SKM-1 (cell line): Measurements from ENCODE around the gene ZNF155.
"Not testable (repeated sequence)": the region's sequence is repeated elsewhere in the genome, so short reads cannot be mapped to it uniquely, and the experiment has no call there.

Source experiments
- DNase-seq: peaks from one replicate; lab custom pipeline; 2025; ENCODE audit not compliant: unreplicated experiment; lab: John Stamatoyannopoulos, UW

Gene ZNF155

DNA sequence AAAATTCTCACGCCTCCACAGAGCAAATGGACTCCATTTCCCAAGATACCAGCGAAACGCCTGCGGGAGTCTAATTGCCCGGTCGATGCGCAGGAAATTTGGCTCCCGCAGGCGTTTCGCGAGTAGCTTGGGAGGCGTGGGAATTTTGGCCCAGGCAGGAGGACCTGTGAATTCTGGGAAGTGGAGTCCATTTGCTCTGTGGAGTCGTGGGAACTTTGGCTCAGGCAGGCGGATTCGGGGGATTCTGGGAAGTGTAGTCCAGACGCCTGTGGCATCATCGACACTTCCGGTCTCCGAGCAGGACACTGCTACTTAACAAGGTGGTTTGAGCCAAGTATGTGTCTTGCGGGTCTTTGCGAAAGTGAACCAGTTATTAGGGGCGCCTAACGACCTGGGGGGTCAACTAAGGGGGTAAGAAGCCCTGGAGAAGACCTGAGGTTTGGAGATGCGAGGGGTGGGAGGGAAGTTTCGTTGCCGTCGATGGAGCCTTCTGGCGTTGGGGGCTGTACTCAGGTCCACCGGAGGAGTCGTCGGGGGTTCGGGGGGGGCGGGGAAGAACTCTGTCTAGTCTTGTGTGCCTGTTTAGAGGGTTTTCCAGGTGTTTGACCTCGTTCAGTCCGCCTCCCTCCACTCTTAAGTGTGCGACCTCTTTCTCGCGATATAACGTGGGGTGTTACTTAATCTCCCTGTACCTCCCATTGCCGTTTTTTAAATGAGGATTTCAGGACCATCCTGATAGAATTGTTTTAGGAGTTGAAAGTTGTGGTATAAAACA lies at the start of gene ZNF155:
TSS of gene ZNF155 (plus strand) at position 277 of the 775 bp plus-strand sequence. CDS start 4,356 bp downstream, outside the sequence.
- DNase-seq, result peak; percentile 27

DNA sequence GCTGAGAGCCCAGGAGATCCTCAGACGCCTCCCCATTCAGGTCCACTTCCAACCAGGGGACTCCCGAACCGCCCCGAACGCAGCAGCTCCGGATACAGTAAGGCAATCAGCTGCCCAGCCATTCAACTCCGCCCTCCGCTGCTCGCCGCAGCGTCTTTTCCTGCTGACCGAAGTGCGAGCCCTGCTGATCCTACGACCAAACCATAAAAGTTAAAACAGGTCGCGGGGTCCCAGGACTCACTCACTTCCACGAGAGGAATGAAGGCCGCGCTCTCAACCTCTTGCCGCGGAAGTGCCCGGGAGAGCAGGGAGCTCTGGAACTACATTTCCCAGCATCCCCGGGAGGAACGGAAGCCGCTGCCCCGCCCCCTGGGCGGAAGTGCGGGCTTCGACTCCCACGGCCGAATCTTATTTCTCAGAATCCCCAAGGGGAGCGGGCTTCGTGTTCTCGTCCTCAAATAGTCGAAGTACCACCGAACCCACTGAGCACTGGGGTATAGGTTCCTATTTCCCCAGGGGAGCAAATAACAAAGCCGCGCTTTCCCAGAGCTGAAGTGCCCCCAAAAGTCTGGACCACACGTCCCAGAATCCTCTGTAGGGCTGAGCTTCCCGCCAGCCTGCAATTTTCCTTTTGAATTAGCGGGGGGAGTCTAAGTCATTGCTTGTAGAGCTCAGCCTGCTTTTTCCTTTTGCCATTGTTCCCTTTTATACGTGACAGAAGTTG lies 48.8 kb upstream of the ZNF155 start, which contains the start of gene ZNF45:
TSS of gene ZNF45 (minus strand) at position 298 of the 724 bp plus-strand sequence. CDS start 13,097 bp downstream, outside the sequence.
- peak; percentile 14 for DNase-seq

DNA sequence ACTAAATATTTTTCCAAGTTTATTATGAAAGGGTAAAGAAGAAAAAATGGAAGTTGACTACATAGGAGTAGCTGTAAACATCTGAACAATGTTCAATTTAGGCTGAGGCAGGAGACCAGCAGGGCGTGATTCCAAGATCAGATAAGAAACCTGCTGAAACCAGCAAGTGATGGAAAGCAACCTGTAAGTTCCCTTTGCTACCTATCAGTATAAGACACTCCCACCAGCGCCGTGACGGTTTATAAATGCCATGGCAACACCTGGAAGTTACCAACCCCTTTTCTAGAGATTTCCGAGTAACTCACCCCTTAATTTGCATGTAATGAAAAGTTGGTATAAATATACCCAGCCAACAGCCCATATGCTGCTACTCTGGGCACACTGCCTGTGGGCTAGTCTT lies 47.8 kb upstream of the ZNF155 start:
- DNase-seq, result no peak

DNA sequence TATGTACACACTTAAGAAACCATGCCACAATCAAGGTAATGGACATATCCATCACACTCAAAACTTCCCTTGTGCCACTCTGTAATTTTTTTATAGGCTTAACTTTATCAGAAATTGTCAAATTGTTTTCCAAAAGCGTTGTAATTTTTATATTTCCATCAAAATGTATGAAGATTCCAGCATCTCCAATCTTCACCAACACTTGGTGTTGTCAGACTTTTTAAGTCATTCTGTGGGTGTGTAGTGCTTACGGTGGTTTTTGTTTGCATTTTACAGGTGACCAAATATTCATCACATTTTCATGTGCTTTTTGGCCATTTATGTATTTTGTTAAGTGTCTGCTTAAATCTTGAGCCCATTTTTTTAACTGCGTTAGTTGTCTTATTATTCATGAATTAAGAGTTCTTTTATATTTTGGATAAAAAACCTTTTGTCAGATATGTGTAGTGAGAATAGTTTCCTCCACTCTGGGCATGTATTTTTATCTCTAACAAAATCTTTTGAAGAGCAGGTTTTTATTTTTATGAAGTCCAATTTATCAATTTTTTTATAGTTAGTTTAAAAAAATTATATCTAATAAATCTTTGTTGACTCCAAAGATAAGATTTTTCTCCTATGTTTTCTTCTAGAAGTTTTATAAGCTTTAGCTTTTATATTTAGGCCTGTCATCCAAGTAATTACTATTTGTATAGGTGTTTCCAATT lies 44.3 kb upstream of the ZNF155 start:
- no peak for DNase-seq

DNA sequence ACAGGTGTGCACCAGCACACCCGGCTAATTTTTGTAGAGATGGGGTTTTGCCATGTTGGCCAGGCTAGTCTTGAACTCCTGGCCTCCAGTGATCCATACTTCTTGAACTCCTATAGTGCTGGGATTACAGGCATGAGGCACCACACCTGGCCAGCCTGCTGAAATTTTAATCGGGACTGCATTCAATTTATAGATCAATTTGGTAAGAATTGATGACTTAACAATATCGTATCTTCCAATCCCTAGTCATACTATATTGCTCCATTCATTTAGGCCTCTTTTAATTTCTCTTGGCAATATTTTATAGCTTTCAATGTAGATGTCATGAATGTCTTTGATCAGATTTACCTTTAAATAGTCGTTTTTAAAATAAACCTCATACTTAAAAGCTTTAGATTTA lies 43.3 kb upstream of the ZNF155 start:
- DNase-seq, result no peak

DNA sequence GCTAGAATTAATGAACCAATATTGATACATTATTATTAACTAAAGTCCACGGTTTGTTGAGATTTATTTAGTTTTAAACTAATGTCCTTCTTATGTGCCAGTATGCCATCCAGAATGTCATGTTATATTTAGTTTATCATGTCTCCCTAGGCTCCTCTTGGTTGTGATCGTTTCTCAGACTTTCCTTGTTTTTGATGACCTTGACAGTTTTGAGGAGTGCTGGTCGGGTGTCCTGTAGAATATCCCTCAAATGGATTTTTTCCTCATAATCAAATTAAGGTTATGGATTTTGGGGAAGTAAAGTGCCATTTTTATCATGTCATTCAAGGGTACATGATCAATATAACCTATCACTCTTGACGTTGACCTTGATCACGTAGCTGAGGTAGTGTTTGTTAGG lies 42.8 kb upstream of the ZNF155 start:
- DNase-seq, result no peak

DNA sequence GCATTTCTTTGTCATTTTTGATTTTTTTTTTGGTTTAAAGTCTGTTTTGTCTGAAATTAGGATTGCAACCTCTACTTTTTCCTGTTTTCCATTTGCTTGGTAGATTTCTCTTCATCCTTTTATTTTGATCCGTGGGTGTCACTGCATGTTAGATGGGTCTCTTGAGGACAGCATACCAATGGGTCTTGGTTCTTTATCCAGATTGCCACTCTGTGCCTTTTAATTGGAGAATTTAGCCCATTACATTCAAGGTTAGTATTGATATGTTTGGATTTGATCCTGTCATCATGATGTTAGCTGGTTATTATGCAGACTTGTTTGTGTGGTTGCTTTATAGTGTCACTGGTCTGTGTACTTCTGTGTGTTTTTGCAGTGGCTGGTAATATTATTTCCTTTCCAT lies 36.6 kb upstream of the ZNF155 start:
- DNase-seq, result not testable (repeated sequence)

DNA sequence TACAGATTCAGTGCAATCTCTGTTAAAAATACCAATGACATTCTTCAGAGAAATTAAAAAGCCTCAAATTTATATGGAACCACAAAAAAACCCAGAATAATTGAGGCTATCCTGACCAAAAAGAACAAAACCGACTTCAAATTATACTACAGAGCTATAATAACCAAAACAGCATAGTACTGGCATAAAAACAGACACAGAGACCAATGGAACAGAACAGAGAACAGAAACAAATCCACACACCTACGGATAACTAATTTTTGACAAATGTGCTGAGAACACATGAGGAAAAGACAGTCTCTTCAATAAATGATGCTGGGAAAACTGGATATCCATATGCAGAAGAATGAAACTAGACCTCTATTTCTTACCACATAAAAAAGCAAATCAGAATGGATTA lies 34.2 kb upstream of the ZNF155 start:
- DNase-seq, result not testable (repeated sequence)

DNA sequence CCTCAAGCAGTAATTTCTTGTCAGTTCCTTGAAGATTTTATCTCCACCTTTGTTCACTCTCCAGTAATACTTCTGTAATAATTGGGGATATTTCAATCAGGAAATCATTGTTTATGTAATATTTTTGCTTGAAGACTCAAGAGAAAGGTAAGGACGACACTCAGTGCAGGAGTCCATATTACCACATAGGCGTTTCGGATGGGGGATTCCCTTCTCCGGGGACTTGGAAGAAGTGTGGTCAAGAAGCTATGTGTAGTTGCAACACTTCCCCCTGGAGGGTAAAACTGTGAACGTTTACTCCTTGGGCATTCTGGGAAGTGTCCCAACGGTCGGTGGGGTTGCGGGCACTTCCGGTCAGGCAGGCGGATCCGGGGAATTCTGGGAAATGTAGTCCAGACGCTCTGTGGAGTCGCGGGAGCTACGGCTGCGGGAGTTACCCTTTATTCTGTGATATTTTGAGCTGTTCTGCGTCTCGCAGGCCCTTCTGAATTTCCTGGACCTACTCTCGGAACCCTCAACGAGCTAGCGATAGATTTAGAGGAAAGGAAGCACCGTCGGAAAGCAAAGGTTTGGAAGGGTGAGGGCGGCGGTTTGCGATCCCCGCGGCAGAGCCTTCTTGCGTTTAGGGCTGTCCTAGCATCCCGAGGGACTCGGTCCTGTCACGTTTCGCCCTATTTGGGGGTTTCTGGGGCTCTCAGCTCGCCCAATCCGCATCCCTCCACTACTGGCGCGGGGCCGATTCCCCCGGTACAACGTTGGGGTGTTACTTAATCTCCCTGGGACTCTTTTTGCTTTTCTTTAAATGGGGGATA lies 32.9 kb upstream of the ZNF155 start, which contains the start of gene ZNF221:
TSS of gene ZNF221 (plus strand) at position 395 of the 812 bp plus-strand sequence. CDS start 11,499 bp downstream, outside the sequence.
- DNase-seq, result peak; percentile 36

DNA sequence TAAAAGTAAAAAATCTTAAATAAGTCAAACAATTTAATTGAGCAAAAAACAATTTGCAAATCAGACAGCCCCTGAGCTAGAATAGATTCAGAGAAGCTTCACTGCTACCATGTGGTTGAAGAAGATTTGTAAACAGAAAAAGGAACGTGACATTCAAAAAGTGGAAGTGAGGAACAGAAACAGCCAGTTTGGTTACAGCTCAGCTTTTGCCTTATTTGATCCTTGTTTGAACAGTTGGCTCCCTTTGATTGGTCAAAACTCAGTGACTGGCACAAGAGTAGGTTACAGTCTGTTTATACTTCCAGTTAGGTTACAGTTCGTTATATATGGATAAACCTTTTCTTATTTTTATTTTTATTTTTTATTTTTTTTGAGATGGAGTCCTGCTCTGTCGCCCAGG lies 27.2 kb upstream of the ZNF155 start:
- no peak for DNase-seq

DNA sequence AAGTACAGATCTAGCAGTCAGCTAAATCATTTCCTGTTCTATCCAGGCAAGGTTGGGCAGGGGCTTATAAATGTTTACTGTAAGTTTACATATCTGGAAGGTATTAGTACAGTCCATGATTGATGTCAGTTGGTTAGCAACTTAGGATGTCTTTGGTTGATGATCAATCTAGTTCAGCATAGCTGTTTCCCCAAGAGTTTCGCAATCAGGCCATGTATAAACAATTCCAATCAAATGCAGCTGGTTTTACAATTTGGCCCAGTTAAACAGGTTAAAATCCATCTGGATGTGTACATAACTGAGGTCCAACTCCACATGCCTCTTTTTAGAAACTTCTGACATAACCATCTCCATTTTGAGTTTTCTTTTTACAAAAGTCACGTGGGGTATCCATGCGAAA lies 26.1 kb upstream of the ZNF155 start:
- DNase-seq, result no peak

DNA sequence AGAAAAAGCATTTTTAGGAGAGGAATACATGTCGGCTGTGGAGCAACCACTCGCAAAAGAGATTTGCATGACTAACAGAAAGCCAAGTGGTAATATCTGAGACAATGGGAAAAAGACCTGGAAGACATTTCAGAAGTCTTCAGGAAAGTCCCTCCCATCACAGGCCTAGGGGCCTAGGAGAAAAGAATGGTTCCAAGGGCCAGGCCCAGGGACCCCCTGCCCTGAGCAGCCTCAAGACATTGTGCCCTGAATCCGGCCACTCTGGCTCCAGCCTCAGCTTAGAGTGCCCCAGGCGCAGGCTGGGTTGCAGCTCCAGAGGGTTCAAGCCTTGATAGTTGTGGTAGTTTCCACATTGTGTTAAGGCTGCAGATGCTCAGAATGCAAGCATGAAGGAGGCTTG lies 23.6 kb upstream of the ZNF155 start:
- no peak for DNase-seq

DNA sequence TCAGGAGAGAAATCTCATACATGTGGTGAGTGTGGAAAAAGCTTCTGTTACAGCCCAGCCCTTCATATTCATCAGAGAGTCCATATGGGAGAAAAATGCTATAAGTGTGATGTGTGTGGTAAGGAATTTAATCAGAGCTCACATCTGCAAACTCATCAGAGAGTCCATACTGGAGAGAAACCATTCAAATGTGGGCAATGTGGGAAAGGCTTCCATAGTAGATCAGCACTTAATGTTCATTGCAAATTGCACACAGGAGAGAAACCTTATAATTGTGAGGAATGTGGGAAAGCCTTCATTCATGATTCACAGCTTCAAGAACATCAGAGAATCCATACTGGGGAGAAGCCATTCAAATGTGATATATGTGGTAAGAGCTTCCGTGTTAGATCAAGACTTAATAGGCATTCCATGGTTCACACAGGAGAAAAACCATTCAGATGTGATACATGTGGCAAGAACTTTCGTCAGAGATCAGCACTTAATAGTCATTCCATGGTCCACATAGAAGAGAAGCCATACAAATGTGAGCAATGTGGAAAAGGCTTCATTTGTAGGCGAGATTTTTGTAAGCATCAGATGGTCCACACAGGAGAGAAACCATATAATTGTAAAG lies 17.8 kb upstream of the ZNF155 start:
- DNase-seq, result no peak

DNA sequence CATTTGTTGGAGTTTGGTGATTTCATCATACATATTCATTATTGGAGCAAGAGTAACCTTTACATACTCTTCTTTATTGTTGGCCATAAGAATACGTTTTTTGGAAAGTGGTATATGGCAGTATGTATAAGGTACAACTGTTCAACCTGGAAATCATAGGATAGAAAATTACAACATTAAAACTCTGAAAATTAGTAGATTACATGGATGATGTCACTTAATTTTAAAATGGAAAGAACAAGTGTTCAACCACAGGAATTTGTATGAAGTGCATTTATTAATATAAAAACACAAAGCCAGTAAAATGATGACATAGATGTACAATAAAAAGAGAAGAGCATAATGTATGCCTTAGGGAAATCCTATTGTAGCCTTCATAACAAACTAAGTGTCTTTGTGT lies 7.3 kb upstream of the ZNF155 start:
- no peak for DNase-seq

DNA sequence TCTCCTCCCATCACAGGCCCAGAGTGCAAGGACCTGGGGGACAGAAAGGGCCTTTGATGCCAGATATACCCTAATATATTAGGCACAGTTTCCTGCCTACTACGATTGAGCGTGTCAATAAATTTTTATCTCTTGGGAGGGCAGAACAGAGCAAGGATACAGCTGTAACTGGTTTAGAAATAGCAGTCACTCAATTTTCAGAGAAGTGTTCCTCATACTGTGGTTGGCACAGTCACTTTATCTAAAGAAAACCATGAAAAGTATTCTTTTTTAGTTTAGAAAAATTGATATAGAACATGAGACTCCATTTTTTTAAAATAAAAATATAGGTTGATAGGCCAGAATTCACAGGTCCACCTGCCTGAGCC lies 460 bp upstream of the ZNF155 start:
- DNase-seq, result no peak

DNA sequence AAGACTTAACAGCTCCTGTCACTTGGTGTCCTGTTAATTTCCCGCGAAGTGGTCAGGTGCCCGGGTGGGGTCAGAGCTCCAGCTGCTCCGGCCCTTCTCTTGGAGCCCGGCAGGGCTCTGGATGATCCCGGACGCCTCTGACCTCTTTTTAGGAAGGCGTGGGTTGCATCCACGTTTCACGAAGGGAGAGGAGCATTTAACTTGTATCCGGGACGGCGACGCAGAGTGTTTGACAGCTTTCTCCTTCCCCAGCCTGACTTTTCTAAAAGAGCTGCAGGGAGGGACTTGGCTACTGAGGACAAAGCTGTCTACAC lies 656 bp downstream of the ZNF155 start:
- no peak for DNase-seq

DNA sequence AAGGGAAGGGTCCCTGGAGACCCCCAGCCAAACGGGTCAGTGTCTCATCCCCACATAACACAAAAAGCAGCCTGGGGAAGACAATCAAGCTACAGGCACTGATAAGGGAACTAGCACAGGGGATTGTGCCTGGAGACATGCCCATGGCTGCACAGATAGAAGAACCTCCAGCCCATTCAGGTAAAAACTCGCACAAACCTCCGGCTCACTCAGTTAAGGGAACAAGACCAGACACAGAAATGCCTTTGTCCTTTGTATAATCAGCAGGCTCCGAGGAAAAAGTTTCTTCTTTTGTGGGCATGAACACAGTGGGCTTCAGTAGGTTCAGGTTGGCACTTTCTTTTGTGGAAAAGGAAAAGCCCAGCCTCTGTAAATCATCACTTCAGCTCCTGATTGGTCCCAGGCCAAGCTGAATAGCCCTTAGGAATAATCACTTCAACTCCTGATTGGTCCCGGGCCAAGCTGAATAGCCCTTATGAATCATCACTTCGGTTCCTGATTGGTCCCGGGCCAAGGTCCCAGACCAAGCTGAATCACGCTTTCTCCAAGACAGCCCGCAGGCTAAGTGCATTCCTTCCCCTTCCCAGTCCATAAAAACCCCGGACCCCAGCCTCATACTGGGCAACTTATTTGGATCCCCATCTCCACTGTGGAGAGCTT lies 13.8 kb downstream of the ZNF155 start:
- DNase-seq, result no peak

DNA sequence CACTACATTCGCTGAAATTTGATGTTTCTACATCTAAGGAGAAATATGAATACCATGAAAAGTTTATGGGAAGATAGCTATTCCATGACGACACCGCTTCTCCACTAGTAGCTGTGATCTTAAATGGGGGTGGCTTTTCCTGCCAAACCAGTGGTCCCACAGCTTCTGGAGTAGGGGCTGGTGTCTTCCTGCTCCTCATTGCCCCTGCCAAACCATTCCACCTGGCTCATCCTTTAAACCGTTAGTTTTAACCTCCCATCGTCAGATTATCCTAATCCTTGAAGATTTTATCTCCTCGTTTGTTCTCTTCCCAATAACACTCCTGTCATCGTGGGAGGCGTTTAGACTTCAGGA lies 18.2 kb downstream of the ZNF155 start:
- no peak for DNase-seq

DNA sequence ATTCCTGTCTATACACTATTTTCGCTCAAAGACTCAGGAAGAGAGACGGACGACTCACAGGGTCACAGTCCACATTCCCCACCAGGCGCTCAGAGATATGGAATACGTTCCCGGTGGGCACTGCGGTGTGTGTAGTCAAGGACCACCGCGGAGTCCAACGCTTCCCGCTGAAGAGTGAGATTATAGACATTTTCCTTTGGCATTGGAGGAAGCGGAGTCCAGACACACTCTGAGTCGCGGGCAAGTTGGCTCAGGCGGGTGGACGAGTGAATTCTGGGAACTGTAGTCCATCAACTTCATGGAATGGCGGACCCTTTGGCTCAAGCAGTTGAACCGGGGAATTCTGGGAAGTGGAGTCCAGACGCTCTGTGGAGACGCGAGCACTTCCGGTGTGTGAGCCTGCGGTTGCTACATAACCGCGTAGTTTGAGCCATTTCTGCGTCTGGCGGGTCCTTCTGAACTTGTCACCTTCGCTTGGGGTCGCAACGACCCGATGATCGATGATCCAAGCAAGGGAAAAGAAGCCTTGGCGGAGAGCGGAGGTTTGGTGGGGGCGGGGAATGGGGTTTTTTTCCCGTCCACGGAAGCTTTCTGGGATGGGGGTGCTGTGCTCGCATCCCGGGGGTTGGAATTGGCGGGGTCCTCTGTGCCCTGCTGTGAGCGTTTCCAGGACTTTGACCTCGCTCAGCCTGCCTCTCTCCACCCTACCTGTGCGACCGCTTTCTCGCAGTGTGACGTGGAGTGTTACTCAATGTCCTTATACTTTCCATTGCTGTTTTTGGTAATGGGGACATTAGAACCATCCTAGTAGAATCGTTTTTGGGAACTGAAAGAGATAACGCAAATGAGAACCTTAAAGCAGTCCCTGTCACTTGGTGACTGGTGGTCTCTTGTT lies 18.8 kb downstream of the ZNF155 start, which contains the start of gene ZNF230:
TSS of gene ZNF230 (plus strand) at position 392 of the 895 bp plus-strand sequence. CDS start 4,122 bp downstream, outside the sequence.
- peak; percentile 48 for DNase-seq
